Measurements from ENCODE around the gene RGS5.
"Not testable (repeated sequence)": the region's sequence is repeated elsewhere in the genome, so short reads cannot be mapped to it uniquely, and the experiment has no call there.

RGS5 gene

DNA sequence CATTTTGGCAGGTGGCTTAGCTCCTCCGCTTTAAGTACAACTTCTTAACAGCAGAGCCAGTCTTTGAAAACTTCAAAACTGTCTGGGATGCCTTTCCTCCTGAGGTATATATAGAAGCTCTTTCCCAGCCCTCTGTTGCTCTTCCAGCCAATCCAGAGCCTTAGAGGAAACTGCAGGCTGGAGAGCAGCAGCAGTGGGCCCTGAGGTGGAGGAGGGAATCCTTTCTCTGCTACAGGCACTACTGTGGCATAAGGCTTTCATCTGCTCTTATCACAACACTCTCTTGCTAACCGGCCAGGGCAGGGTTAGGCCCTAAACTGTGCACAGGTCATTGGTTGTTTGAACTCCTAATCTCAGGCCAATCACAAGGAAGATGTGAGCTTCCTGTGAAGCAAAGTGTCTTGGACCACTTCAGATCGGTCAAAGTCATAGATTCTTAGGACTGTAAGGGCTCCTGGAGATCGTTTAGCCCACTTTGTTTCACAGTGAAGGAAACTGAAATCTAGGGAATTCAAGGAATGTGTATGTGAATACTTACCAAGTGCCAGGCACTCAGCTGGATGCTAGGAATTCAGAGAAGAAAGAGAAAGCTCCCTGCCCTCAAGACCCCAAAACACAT, at the start of gene RGS5:
Gene RGS5 (minus strand): TSS at position 84 of the 619 bp plus-strand sequence. CDS start 81 bp downstream, at position 3.
- DNase-seq (ENCODE audit: low read depth), result no peak

DNA sequence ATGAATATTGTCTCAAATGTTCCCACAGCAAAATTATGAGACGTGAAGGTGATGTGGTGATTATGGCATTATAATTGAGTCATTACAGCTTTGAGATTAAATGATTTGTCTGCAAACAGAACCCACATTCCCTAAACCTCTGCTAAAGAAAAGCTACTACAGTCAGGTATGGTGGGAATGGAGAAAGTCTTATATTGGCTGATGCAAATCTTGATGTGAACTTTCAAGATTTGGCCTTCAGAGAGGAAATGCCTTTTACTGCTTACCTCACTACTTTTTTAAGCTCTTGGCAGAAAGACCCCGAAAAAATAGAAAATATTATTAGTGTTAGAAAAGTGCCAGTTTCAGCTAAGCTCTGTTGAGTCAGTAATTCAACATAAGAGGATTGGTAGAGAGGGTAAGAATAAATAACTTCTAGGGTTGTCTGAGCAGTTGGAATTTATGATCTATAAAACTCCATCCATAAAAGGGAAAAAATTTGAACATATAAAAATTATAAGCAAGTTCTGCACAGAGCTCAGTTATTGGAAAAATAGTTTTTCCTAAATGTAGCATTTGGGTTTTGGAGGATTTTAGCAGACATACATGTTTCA, 47.8 kb upstream of the RGS5 start:
- no peak for DNase-seq (ENCODE audit: low read depth)

- no peak for DNase-seq (ENCODE audit: low read depth)
These were observed 45.3 kb upstream of the RGS5 start for GRCh38 chr1:163248064-163248463.

DNA sequence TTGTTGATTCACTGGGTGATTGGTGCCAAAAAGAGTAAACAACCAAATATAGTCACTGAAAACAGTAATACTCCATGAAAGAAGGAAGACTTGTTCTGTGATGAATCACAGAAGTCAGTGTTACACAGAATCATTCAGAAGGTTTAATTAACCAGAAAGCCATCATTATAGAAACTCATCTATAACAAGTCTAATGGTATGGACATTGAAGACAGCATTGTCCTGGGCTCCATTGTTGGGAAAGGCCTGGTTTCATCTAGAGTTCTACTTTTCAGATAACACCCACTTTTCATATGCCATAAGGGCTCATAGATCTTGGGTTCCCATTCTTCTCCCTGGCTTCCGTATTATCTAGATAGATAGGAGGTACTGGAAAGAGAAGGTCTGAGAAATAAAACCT, 41.9 kb upstream of the RGS5 start:
- not testable (repeated sequence) for DNase-seq (ENCODE audit: low read depth)

- no peak for DNase-seq (ENCODE audit: low read depth)
These were observed 39.0 kb upstream of the RGS5 start for GRCh38 chr1:163241746-163242145.

DNA sequence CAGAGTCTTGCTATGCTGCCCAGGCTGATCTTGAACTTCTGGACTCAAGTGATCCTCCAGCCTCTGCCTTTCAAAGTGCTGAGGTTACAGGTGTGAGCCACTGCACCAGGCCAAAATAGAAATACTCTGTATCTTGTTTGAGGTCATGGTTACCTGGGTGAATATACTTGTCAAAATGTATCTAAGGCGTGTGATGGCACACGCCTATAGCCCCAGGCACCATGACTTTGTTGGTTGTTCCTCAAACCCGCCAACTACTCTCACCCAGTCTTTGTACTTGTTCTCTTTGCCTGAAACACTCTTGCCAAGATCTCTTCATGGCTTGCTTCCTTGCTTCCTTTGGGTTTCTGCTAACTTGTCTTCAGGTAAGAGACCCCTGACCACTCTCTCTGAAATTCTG, 38.0 kb upstream of the RGS5 start:
- no peak for DNase-seq (ENCODE audit: low read depth)

GRCh38 chr1:163233643-163234042, 30.9 kb upstream of the RGS5 start:
- not testable (repeated sequence) for DNase-seq (ENCODE audit: low read depth)

GRCh38 chr1:163231385-163231784, 28.7 kb upstream of the RGS5 start:
- DNase-seq (ENCODE audit: low read depth), result no peak

GRCh38 chr1:163230827-163231226, 28.1 kb upstream of the RGS5 start:
- no peak for DNase-seq (ENCODE audit: low read depth)

DNA sequence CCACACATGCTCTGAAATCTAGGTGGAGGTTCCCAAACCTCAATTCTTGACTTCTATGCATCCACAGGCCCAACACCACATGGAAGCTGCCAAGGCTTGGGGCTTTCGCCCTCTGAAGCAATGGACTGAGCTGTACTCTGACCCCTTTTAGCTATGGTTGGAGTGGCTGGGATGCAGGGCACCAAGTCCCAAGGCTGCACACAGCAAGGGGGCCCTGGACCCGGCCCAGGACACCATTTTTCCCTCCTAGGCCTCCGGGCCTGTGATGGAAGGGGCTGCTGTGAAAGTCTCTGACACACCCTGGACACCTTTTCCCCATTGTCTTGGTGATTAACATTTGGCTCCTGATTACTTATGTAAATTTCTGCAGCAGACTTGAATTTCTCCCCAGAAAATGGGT, 25.6 kb upstream of the RGS5 start:
- not testable (repeated sequence) for DNase-seq (ENCODE audit: low read depth)

DNA sequence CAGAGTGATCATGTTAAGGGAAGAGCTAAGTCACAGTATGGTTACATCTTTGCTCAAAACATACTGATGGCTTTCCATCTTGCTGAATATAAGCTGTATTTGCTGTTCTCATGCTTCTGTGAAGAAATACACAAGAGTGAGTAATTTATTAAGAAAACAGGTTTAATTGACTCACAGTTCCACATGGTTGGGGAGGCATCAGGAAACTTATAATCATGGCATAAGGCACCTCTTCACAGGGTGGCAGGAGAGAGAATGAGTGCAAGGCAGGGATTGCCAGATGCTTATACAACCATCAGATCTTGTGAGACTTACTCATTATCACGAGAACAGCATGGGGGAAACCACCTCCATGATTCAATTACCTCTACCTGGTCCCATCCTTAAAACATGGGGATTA, 24.4 kb upstream of the RGS5 start:
- no peak for DNase-seq (ENCODE audit: low read depth)

DNA sequence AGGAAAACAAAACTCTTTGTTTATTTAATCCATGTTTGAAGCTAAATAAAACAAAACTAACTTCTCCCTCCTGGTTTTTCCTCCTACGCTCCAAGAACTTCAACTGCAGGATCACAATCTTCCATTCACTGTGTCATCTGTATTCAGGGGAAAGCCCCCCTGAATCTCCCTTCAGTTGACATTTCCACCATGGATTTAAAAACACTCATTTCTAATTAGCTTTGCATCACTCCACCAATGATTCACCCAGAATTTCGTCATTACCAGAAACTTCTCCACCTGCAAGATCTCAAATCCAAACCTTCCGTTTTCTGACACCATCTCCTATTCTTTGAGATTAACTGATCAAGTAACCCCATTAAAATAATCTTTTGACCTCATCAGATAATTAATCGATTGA, 10.9 kb upstream of the RGS5 start:
- no peak for DNase-seq (ENCODE audit: low read depth)

DNA sequence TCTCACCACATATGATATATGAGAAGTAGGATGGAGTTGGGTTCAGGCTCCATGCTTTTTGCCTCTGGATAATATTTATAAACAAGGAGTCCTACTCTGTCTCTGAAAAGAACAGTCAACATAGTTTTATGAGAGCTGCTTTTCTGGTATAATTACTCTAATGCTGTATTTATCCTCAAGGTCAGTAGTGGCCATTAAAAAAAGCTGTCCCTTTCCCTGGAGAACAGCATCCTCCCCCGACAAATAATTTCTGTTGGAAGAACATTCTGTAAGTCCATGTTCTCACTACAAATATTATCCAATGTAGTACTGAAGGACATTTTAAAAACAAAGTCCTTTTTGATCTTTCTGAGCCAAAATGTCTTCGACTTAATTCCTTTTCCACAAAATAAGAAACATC, 9.0 kb upstream of the RGS5 start:
- no peak for DNase-seq (ENCODE audit: low read depth)

GRCh38 chr1:163205513-163205912, 2.8 kb upstream of the RGS5 start:
- DNase-seq (ENCODE audit: low read depth), result no peak

DNA sequence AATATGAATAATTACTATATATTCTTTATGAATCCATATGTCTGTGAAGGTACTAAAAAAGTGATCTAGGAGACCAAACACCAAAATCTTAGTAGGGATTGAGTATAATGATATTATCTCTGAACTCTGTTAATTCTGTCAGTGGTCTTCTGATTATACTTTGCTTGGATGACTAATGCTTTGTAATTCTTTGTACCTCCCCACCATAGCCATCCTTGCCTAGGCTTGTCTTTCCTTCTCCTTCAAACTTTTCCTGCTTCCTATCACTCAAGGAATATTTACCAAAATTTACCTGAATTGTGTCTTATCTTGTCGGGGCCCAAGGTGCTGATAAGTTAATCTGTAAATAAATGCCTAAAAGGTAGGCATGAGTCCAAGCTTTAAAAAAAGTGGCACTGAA, 845 bp upstream of the RGS5 start:
- DNase-seq (ENCODE audit: low read depth), result no peak

- no peak for DNase-seq (ENCODE audit: low read depth)
These were observed 810 bp downstream of the RGS5 start for GRCh38 chr1:163201906-163202305.

DNA sequence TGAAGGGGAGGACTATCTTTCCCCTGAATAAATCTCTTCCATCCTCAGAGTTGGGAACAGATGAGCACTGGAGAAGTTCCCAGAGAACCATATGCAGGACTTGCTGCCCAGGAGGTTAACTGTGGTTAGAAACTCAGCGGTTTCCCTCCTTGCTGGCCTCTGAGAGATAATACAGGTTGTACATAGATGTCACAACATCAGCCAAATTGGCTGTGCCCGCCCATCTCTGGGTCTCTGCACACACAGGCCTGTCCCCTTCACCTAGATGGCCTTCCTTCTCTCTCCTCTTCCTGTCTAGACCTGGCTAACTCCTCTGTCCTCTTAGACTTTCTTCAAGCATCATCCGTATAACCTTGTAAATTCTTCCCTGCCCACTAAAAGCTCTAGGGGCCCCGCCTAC, 5.7 kb downstream of the RGS5 start:
- no peak for DNase-seq (ENCODE audit: low read depth)

DNA sequence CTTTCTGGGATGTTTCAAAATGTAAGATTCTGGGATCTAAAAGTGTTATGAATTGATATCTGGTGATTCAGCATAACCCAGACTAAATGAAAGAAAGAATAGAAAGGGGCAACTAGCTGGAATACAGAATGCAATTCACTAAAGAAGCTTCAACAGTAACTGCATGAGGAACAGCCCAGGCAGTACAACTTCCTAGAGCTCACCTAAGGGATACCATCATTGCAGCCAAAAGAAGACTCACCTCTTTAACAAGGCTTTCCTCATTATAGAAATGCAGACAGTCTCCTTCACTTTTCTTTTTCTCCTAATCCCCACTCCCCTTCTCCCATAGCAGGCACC, 6.3 kb downstream of the RGS5 start:
- no peak for DNase-seq (ENCODE audit: low read depth)

DNA sequence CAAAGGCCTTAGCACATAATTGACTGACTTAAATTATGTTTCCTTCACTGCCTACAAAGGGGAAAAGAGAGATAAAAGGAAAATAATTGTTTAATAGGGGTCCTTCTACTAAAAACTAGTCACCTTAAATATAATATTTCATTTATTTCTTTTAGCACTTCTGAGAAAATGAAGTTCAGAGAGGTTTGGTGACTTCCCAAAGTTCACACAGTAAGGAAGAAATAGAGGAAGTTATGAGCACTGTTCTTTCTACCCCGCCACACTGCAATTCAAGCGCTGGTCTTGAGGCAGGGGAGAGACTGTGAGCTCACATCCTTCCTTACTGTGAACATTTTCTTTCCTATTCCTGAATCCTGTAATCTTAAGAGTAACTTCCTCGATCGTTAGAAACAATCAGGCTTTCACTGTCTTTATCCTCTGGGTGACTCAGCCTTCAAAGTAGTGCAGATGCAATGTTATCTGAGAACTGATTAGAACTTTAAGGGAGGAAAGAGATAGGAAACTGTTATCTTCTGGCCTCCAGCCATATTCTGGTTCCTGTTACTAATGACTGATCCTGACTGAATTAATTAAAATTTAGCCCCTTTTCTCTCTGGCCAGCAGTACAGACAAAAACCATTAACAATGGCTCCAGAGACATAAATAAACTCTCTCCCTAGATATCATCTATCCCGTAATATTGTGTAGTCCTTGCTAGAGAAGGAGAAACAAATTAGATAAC, 6.8 kb downstream of the RGS5 start:
- no peak for DNase-seq (ENCODE audit: low read depth)

GRCh38 chr1:163191301-163191700, 11.4 kb downstream of the RGS5 start:
- no peak for DNase-seq (ENCODE audit: low read depth)

- DNase-seq (ENCODE audit: low read depth), result no peak
These were observed 13.8 kb downstream of the RGS5 start for GRCh38 chr1:163188947-163189346.

DNA sequence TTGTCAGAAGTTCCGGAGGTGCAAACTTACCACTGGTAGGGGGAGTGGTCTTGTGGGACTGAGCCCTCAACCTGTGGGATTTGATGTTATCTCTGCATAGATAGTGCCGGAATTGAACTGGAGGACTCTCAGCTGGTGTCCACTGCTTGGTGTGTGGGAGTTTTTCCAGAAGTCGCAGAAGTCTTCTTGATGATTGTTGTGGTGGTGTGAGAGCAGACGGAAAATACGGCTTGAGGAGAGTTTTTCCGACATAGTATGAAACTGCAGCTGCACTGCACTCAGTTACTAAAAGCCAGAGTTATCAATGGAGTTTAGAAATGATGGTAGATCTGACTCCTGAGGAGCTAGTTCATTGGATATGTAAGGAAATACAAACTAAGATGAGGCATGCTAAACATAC, 14.9 kb downstream of the RGS5 start:
- no peak for DNase-seq (ENCODE audit: low read depth)

GRCh38 chr1:163186862-163187261, 15.9 kb downstream of the RGS5 start:
- no peak for DNase-seq (ENCODE audit: low read depth)
